Activated CD8-positive, alpha-beta memory T cell treated with anti-CD3 and anti-CD28 coated beads for 24 hours (primary cell): ENCODE data around the gene ERAS.
"Not testable (repeated sequence)": the region's sequence is repeated elsewhere in the genome, so short reads cannot be mapped to it uniquely, and the experiment has no call there.

ENCODE experiments used
- DNase-seq: peaks from one replicate; pipeline ENCODE4 v3.0.0-alpha.2; 2020

The ERAS gene

DNA sequence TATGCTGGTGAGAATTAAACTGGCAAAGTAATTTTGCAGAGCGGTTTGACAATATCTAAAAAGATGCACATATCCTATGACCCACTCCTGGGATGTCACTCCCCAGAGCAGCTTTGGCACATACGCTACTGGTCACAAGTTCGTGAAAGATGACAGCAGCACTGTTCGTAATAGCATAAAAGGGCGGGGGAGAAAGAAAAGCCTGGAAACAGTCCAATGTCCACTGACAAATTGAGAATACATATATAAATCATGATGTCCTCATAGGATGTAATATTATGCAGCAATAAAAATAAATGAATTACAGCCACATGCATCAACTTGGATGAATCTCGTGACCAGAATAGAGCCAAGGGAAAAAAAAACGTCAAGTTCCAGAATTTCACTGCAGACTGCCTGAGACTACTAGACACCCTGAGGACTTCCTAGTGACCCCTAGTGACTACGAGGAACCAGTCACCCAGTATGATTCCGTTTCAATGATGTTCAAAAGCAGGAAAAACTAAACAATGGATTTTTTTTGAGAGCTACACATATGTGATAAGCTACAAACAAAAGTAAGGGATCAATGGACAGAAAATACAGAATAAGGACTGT, 7.3 kb downstream of the ERAS start:
- no peak for DNase-seq

DNA sequence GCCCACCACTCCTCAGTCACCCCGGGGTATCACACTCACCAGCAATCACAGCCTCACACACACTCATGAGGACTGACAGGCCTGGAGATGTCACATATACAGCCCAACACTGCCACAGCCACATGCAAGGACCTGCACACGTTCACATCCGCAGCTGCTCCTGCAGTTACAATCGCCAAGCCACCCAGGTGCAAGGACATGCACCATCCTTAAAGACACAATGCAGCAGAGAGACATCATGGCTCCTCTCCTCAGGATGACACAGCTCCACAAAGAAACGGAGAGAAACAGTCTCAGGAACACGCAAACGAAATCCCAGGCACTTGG, 8.0 kb downstream of the ERAS start:
- no peak for DNase-seq

DNA sequence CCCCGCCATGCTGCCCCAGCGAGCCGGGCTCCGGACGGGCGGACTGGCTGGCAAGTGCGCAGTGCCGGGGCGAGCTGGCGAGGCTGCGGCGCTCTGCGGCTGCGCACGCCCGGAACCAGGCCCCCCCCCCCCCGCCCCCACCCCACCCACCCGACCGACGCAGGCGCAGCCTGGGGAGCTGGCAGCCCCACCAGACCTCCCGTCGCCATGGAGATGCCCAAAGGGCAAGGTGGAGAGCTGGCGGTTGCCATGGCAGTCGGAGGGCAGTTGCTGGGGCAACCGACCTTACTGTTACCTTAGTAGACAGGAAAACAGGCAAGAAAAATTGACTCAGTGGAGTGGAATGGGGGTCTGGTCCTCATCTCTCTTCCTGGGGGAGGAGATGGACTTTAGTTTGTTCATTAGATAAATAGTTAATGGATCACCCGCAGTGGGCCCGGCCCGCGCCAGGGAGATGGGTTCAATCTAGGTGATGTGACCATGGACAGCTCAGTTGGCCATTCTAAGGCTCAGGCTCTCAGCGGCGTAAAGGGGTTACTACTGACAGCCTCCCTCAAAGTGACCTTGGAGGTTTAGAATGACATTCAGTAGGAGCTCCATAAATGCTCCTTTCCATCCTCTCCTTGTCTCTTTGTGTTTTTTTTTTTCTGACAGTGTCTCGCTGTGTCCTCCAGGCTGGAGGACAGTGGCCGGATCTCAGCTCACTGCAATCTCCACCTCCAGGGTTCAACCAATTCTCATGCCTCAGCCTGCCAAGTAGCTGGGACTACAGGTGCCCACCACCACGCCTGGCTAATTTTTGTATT, 9.4 kb downstream of the ERAS start, which contains the start of gene PCSK1N:
Gene PCSK1N (minus strand): TSS at position 87 of the 806 bp plus-strand sequence. CDS start 78 bp downstream, at position 9.
- peak; percentile 64 for DNase-seq

DNA sequence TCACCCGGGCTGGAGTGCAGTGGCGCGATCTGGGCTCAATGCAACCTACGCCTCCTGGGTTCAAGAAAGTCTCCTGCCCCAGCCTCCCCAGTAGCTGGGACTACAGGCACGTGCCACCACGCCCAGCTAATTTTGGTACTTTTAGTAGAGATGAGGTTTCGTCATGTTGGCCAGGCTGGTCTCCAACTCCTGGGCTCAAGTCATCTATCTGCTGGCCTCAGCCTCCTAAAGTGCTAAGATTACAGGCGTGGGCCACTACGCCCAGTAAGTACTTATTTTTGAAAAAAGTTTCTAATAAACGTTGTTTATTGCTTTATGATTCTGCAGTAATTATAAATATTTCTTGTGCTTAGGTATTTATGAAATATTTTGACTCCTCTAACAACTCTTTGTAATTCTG, 13.4 kb downstream of the ERAS start:
- no peak for DNase-seq

GRCh38 chrX:48848847-48849246, 22.5 kb downstream of the ERAS start:
- DNase-seq, result no peak

DNA sequence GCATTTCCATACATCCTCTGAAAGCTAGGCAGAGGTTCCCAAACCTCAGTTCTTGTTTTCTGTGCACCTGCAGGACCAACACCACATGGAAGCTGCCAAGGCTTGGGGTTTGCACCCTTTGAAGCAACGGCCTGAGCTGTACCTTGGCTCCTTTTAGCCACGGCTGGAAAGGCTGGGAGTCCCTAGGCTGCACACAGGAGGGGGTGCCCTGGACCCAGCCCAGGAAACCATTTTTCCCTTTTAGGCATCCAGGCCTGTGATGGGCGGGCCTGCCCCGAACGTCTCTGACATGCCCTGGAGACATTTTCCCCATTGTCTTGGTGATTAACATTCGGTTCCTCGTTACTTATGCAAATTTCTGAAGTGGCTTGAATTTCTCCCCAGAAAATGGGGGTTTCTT, 26.5 kb downstream of the ERAS start:
- no peak for DNase-seq

DNA sequence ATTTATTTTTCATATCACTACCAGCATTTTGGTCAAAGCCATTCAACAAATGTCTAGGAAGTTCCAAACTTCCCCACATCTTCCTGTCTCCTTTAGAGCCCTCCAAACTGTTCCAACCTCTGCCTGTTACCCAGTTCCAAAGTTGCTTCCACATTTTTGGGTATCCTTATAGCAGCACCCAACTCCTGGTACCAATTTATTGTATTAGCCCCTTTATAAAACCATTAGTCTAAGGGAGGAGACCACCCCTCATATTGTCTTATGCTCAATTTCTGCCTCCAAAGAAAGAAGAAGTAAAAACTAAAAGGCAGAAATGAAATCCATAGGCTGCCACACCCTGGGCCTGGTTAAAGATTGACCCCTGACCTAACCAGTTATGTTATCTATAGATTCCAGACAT, 27.2 kb downstream of the ERAS start:
- DNase-seq, result not testable (repeated sequence)

GRCh38 chrX:48854121-48854804, 27.9 kb downstream of the ERAS start:
- not testable (repeated sequence) for DNase-seq

GRCh38 chrX:48854898-48855297, 28.6 kb downstream of the ERAS start:
- no peak for DNase-seq

- no peak for DNase-seq
These were observed 37.9 kb downstream of the ERAS start for GRCh38 chrX:48864210-48864609.

- DNase-seq, result not testable (repeated sequence)
These were observed 45.7 kb downstream of the ERAS start for GRCh38 chrX:48872017-48872416.

- not testable (repeated sequence) for DNase-seq
These were observed 50.6 kb downstream of the ERAS start for GRCh38 chrX:48876944-48877343.
